ENCODE data around the gene MNDA.
"Not testable (repeated sequence)": the region's sequence is repeated elsewhere in the genome, so short reads cannot be mapped to it uniquely, and the experiment has no call there.

Gene MNDA

GRCh38 chr1:158840236-158840635 lies 9.1 kb downstream of the MNDA start:
- ChIA-PET POLR2A (ENCODE audit: low non-redundant PET) (no interaction called here), CTCF (no interaction called here)
- TF ChIP-seq, protein P1, sequence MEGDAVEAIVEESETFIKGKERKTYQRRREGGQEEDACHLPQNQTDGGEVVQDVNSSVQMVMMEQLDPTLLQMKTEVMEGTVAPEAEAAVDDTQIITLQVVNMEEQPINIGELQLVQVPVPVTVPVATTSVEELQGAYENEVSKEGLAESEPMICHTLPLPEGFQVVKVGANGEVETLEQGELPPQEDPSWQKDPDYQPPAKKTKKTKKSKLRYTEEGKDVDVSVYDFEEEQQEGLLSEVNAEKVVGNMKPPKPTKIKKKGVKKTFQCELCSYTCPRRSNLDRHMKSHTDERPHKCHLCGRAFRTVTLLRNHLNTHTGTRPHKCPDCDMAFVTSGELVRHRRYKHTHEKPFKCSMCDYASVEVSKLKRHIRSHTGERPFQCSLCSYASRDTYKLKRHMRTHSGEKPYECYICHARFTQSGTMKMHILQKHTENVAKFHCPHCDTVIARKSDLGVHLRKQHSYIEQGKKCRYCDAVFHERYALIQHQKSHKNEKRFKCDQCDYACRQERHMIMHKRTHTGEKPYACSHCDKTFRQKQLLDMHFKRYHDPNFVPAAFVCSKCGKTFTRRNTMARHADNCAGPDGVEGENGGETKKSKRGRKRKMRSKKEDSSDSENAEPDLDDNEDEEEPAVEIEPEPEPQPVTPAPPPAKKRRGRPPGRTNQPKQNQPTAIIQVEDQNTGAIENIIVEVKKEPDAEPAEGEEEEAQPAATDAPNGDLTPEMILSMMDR (conservative IDR thresholded peaks at IDR 0.05; ENCODE audit: low read depth): no peak
- no peak for DNase-seq (ENCODE audit: low spot score)
- no peak overlapping the region for H3K27ac ChIP-seq

DNA sequence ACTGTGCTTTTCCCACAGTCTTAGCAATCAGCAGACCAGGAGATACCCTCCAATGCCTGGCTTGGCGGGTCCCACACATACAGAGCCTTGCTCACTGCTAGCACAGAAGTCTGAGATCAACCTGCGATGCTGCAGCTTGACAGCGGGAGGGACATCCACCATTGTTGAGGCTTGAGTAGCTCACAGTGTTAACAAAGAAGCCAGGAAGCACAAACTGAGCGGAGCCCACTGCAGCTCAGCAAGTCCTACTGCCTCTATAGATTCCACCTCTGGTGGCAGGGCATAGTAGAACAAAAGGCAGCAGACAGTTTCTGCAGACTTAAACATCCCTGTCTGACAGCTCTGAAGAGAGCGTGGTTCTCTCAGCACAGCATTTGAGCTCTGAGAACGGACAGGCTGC lies 33.4 kb downstream of the MNDA start:
- POLR2A ChIA-PET (ENCODE audit: low non-redundant PET): no interaction called here
- TF ChIP-seq, protein P1 (conservative IDR thresholded peaks at IDR 0.05; ENCODE audit: low read depth): no peak

GRCh38 chr1:158870438-158870837 lies 39.3 kb downstream of the MNDA start:
- CTCF ChIA-PET: interaction anchor here (0.7 kb wide), 1 partner anchor 803 kb away, joined by 3 read pairs; no protein-coding TSS in a partner anchor
- POLR2A ChIA-PET (ENCODE audit: low non-redundant PET); H3K27ac ChIP-seq; DNase-seq (ENCODE audit: low spot score): not testable (repeated sequence)

More for the DNA sequence above, 33.4 kb downstream of the MNDA start:
- H3K27ac ChIP-seq: no peak overlapping the region
- CTCF ChIA-PET: no interaction called here
- no peak for DNase-seq (ENCODE audit: low spot score)

DNA sequence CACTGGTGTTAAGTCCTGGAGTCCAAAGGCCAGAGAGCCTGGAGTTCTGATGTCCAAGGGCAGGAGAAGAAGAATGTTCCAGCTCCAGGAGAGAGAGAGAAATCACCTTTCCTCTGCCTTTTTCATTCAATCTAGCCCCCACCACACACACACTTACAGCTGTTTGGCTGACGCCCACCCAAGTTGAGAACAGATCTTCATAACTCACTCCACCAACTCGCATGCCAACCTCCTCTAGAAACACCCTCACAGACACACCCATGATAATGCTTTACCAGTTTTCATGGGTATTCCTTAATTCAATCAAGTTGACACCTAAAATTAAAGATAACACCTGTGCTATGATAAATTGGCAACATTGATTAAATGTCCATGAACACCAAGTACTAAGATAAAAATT lies 42.0 kb downstream of the MNDA start:
- no peak for DNase-seq (ENCODE audit: low spot score)
- TF ChIP-seq, protein P1 (conservative IDR thresholded peaks at IDR 0.05; ENCODE audit: low read depth): no peak
- POLR2A ChIA-PET (ENCODE audit: low non-redundant PET): no interaction called here
- CTCF ChIA-PET: no interaction called here
- H3K27ac ChIP-seq: no peak overlapping the region

- ChIA-PET POLR2A (ENCODE audit: low non-redundant PET) (no interaction called here), CTCF (interaction anchor here (0.7 kb wide), 1 partner anchor 92 kb away, joined by 3 read pairs; no protein-coding TSS in a partner anchor)
- TF ChIP-seq, protein P1 (conservative IDR thresholded peaks at IDR 0.05; ENCODE audit: low read depth): no peak
Measured at GRCh38 chr1:158893654-158894053, 62.5 kb downstream of the MNDA start.

GRCh38 chr1:158898722-158899121 lies 67.6 kb downstream of the MNDA start:
- no peak overlapping the region for H3K27ac ChIP-seq
- DNase-seq (ENCODE audit: low spot score): peak; percentile 11
- ChIA-PET CTCF (interaction anchor here (0.7 kb wide), 1 partner anchor 34 kb away, joined by 3 read pairs; no protein-coding TSS in a partner anchor), POLR2A (ENCODE audit: low non-redundant PET) (no interaction called here)
- TF ChIP-seq, protein P1 (conservative IDR thresholded peaks at IDR 0.05; ENCODE audit: low read depth): no peak

More at GRCh38 chr1:158893654-158894053, 62.5 kb downstream of the MNDA start:
- DNase-seq (ENCODE audit: low spot score): no peak
- no peak overlapping the region for H3K27ac ChIP-seq

Measured in RWPE1 (cell line).